ENCODE data around the gene ENOX1. TPM values are rescaled to one million over a fixed set of nuclear protein-coding genes. Genes with fewer than 3 reads are reported as not detected.

ENOX1 gene
- total RNA-seq, 1 experiment from 2014 or later = 0.26 TPM

DNA sequence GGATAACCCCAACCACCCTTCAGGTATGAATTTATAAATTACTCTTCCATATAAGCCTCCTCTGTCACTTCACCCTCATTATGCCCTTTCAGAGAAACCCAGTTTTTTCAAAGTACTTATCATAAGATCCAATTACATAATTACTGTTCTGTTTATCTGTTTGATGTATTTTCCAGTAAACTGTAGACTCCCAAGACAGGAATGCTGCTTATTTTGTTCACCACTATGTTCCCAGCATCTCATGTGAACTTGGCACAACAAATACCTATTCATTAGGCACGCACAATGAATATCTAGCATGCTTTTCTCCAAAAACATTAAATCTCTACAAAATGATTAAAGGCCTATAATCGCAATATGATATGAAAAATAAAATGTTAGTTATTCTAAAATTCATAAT lies 13.2 kb downstream of the ENOX1 start:
- Mint-ChIP-seq H3K36me3 (no peaks in the 10 kb centered on the region), H3K4me3 (no peak overlapping the region), H3K27ac (no peak overlapping the region), H3K4me1 (peaks cover 11% of the 10 kb centered on the region), H3K27me3 (ENCODE audit: low read depth) (peaks cover 28% of the 10 kb centered on the region), H3K9me3 (no peaks in the 10 kb centered on the region)
- ATAC-seq (no peak), DNase-seq (ENCODE audit: low spot score) (no peak)
- ChIA-PET POLR2A (no interaction called here), CTCF (no interaction called here)
- TF ChIP-seq, protein P1, sequence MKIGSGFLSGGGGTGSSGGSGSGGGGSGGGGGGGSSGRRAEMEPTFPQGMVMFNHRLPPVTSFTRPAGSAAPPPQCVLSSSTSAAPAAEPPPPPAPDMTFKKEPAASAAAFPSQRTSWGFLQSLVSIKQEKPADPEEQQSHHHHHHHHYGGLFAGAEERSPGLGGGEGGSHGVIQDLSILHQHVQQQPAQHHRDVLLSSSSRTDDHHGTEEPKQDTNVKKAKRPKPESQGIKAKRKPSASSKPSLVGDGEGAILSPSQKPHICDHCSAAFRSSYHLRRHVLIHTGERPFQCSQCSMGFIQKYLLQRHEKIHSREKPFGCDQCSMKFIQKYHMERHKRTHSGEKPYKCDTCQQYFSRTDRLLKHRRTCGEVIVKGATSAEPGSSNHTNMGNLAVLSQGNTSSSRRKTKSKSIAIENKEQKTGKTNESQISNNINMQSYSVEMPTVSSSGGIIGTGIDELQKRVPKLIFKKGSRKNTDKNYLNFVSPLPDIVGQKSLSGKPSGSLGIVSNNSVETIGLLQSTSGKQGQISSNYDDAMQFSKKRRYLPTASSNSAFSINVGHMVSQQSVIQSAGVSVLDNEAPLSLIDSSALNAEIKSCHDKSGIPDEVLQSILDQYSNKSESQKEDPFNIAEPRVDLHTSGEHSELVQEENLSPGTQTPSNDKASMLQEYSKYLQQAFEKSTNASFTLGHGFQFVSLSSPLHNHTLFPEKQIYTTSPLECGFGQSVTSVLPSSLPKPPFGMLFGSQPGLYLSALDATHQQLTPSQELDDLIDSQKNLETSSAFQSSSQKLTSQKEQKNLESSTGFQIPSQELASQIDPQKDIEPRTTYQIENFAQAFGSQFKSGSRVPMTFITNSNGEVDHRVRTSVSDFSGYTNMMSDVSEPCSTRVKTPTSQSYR (CRISPR knock-in tag; IDR thresholded peaks at IDR 0.05) = no peak
- no peak for TF ChIP-seq ZNF416 (CRISPR knock-in tag; IDR thresholded peaks at IDR 0.05)
- TF ChIP-seq, protein P2, sequence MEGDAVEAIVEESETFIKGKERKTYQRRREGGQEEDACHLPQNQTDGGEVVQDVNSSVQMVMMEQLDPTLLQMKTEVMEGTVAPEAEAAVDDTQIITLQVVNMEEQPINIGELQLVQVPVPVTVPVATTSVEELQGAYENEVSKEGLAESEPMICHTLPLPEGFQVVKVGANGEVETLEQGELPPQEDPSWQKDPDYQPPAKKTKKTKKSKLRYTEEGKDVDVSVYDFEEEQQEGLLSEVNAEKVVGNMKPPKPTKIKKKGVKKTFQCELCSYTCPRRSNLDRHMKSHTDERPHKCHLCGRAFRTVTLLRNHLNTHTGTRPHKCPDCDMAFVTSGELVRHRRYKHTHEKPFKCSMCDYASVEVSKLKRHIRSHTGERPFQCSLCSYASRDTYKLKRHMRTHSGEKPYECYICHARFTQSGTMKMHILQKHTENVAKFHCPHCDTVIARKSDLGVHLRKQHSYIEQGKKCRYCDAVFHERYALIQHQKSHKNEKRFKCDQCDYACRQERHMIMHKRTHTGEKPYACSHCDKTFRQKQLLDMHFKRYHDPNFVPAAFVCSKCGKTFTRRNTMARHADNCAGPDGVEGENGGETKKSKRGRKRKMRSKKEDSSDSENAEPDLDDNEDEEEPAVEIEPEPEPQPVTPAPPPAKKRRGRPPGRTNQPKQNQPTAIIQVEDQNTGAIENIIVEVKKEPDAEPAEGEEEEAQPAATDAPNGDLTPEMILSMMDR (IDR thresholded peaks at IDR 0.05) = no peak

DNA sequence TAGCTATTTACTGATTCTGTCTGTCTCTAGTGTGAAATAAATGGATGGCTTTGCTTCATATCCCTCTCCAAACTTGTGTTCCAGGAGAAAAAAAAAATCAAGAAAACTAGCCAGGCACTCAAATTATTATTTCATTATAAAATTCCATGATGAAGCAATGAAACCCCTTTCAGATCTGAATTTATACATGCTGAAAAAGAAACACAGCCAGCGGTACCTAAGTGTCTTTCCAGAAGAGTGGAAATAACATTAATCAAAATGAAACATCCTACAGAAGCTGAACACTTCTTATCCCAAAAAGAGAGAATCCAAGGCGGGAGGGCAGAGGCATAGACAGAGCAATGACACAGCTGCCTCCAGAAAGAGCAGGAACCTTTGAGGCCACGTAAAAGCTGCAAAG lies 15.9 kb downstream of the ENOX1 start:
- H3K27ac Mint-ChIP-seq = no peak overlapping the region
- TF ChIP-seq, protein P3, sequence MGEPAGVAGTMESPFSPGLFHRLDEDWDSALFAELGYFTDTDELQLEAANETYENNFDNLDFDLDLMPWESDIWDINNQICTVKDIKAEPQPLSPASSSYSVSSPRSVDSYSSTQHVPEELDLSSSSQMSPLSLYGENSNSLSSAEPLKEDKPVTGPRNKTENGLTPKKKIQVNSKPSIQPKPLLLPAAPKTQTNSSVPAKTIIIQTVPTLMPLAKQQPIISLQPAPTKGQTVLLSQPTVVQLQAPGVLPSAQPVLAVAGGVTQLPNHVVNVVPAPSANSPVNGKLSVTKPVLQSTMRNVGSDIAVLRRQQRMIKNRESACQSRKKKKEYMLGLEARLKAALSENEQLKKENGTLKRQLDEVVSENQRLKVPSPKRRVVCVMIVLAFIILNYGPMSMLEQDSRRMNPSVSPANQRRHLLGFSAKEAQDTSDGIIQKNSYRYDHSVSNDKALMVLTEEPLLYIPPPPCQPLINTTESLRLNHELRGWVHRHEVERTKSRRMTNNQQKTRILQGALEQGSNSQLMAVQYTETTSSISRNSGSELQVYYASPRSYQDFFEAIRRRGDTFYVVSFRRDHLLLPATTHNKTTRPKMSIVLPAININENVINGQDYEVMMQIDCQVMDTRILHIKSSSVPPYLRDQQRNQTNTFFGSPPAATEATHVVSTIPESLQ (CRISPR knock-in tag; IDR thresholded peaks at IDR 0.05) = no peak
- TF ChIP-seq, protein P4, sequence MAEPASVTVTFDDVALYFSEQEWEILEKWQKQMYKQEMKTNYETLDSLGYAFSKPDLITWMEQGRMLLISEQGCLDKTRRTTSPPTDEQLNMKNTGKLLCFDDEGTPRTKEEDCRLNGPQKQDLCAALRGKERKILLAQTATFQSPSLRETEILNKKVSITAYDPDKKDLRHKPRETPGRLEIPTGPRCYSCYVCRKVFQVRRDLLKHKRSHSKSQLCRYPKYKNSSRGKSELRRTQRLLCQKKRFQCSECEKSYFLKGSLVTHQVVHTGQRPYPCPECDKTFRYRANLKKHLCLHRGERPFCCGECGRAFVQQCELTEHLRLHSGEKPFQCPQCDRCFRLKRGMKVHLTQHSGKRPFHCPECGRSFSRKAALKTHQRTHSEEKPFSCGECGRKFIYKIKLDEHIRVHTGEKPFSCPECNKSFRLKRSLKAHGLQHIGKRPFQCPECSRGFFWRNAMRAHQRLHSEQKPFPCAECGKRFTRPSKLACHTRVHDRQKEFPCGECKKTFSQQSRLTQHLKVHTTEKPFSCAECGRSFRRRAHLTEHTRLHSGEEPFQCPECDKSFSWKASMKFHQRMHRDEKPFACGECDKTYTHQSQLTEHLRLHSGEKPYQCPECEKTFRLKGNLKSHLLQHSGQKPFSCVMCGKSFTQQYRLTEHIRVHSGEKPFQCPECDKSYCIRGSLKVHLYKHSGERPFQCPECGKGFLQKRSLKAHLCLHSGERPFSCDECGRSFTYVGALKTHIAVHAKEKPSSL (CRISPR knock-in tag; conservative IDR thresholded peaks at IDR 0.05) = no peak
- no peak for TF ChIP-seq RELA (CRISPR knock-in tag; IDR thresholded peaks at IDR 0.05; ENCODE audit: borderline replicate concordance)
- TF ChIP-seq, protein P5, sequence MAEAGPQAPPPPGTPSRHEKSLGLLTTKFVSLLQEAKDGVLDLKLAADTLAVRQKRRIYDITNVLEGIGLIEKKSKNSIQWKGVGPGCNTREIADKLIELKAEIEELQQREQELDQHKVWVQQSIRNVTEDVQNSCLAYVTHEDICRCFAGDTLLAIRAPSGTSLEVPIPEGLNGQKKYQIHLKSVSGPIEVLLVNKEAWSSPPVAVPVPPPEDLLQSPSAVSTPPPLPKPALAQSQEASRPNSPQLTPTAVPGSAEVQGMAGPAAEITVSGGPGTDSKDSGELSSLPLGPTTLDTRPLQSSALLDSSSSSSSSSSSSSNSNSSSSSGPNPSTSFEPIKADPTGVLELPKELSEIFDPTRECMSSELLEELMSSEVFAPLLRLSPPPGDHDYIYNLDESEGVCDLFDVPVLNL (CRISPR knock-in tag; IDR thresholded peaks at IDR 0.05; ENCODE audit: borderline replicate concordance, low read depth) = no peak
- TF ChIP-seq GTF2I (CRISPR knock-in tag; conservative IDR thresholded peaks at IDR 0.05) = no peak
- TF ChIP-seq, protein P6, sequence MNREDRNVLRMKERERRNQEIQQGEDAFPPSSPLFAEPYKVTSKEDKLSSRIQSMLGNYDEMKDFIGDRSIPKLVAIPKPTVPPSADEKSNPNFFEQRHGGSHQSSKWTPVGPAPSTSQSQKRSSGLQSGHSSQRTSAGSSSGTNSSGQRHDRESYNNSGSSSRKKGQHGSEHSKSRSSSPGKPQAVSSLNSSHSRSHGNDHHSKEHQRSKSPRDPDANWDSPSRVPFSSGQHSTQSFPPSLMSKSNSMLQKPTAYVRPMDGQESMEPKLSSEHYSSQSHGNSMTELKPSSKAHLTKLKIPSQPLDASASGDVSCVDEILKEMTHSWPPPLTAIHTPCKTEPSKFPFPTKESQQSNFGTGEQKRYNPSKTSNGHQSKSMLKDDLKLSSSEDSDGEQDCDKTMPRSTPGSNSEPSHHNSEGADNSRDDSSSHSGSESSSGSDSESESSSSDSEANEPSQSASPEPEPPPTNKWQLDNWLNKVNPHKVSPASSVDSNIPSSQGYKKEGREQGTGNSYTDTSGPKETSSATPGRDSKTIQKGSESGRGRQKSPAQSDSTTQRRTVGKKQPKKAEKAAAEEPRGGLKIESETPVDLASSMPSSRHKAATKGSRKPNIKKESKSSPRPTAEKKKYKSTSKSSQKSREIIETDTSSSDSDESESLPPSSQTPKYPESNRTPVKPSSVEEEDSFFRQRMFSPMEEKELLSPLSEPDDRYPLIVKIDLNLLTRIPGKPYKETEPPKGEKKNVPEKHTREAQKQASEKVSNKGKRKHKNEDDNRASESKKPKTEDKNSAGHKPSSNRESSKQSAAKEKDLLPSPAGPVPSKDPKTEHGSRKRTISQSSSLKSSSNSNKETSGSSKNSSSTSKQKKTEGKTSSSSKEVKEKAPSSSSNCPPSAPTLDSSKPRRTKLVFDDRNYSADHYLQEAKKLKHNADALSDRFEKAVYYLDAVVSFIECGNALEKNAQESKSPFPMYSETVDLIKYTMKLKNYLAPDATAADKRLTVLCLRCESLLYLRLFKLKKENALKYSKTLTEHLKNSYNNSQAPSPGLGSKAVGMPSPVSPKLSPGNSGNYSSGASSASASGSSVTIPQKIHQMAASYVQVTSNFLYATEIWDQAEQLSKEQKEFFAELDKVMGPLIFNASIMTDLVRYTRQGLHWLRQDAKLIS (CRISPR knock-in tag; IDR thresholded peaks at IDR 0.05; ENCODE audit: borderline replicate concordance) = no peak
- no peak for TF ChIP-seq RORB (CRISPR knock-in tag; IDR thresholded peaks at IDR 0.05)
- no peak for TF ChIP-seq ZNF396 (CRISPR knock-in tag; IDR thresholded peaks at IDR 0.05; ENCODE audit: borderline replicate concordance)

More for the DNA sequence above, 15.9 kb downstream of the ENOX1 start:
- no peak for ATAC-seq
- H3K36me3 Mint-ChIP-seq = no peaks in the 10 kb centered on the region
- CTCF ChIA-PET = no interaction called here
- no peak overlapping the region for H3K4me3 Mint-ChIP-seq
- H3K4me1 Mint-ChIP-seq = no peaks in the 10 kb centered on the region; the same call in 1 of the 2 replicates
- no peaks in the 10 kb centered on the region for H3K9me3 Mint-ChIP-seq
- POLR2A ChIA-PET = no interaction called here
- H3K27me3 Mint-ChIP-seq (ENCODE audit: low read depth) = peaks cover 8% of the 10 kb centered on the region
- no peak for DNase-seq (ENCODE audit: low spot score)
